Rectal smooth muscle tissue (tissue), 1 donor: Measurements from ENCODE around the gene GPSM1.

Experiments used
- H3K27ac ChIP-seq: one replicate; pipeline ENCODE4 v1.7.0; 2013; ENCODE audit warnings: low read depth, low read length, inconsistent platforms
- H3K27me3 ChIP-seq: one replicate; pipeline ENCODE4 v1.7.0; 2013; ENCODE audit warnings: low read length; ENCODE audit not compliant: control insufficient read depth, insufficient read depth
- H3K36me3 ChIP-seq: one replicate; pipeline ENCODE4 v1.7.0; 2013; ENCODE audit warnings: low read length; ENCODE audit not compliant: control insufficient read depth, insufficient read depth
- H3K4me1 ChIP-seq: one replicate; pipeline ENCODE4 v1.7.0; 2013; ENCODE audit warnings: low read length; ENCODE audit not compliant: control insufficient read depth, insufficient read depth
- H3K4me3 ChIP-seq: one replicate; pipeline ENCODE4 v1.7.0; 2013; ENCODE audit warnings: low read length
- H3K9ac ChIP-seq: one replicate; pipeline ENCODE4 v1.7.0; 2013; ENCODE audit warnings: low read length

GPSM1 gene

GRCh38 chr9:136370687-136371532 is 43.6 kb downstream of the GPSM1 start:
- H3K36me3 ChIP-seq = no peaks in the 10 kb centered on the region

GRCh38 chr9:136371533-136371880 is 44.2 kb downstream of the GPSM1 start:
- H3K36me3 ChIP-seq = no peaks in the 10 kb centered on the region
- H3K4me3 ChIP-seq = no peak overlapping the region
- no peaks in the 10 kb centered on the region for H3K27me3 ChIP-seq
- H3K9ac ChIP-seq = no peak overlapping the region
- H3K27ac ChIP-seq = no peak overlapping the region
- H3K4me1 ChIP-seq = peaks cover 2% of the 10 kb centered on the region

More at GRCh38 chr9:136370687-136371532, 43.6 kb downstream of the GPSM1 start:
- Histone ChIP-seq H3K4me1 (peaks cover 2% of the 10 kb centered on the region), H3K4me3 (no peak overlapping the region), H3K27me3 (no peaks in the 10 kb centered on the region), H3K27ac (no peak overlapping the region), H3K9ac (no peak overlapping the region)

- Histone ChIP-seq H3K9ac (no peak overlapping the region), H3K27ac (no peak overlapping the region), H3K27me3 (no peaks in the 10 kb centered on the region), H3K4me3 (no peak overlapping the region), H3K36me3 (no peaks in the 10 kb centered on the region), H3K4me1 (peaks cover 2% of the 10 kb centered on the region)
Observed at GRCh38 chr9:136372006-136372405, 44.7 kb downstream of the GPSM1 start.

GRCh38 chr9:136372561-136373299 is 45.4 kb downstream of the GPSM1 start:
- no peak overlapping the region for H3K9ac ChIP-seq

GRCh38 chr9:136373300-136374182 is 46.2 kb downstream of the GPSM1 start, which contains the start of gene CARD9:
Gene CARD9, minus strand, starts transcription at chr9:136373669. Its CDS starts 1,591 bp downstream, at chr9:136372078.
- H3K27me3 ChIP-seq = no peaks in the 10 kb centered on the region
- no peak within 1 kb of the TSS for H3K9ac ChIP-seq
- peak within 1 kb of the TSS; percentile 5 for H3K4me3 ChIP-seq
- peaks cover 2% of the 10 kb centered on the region for H3K4me1 ChIP-seq
- no peaks in the 10 kb centered on the region for H3K36me3 ChIP-seq
- H3K27ac ChIP-seq = no peak within 1 kb of the TSS

More at GRCh38 chr9:136372561-136373299, 45.4 kb downstream of the GPSM1 start:
- H3K4me3 ChIP-seq = peak overlapping the region; percentile 5
- H3K4me1 ChIP-seq = peaks cover 2% of the 10 kb centered on the region
- H3K27me3 ChIP-seq = no peaks in the 10 kb centered on the region
- no peaks in the 10 kb centered on the region for H3K36me3 ChIP-seq
- H3K27ac ChIP-seq = no peak overlapping the region

GRCh38 chr9:136374183-136374575 is 46.8 kb downstream of the GPSM1 start:
- Histone ChIP-seq H3K36me3 (no peaks in the 10 kb centered on the region), H3K4me3 (no peak overlapping the region), H3K27ac (no peak overlapping the region), H3K4me1 (peaks cover 2% of the 10 kb centered on the region), H3K27me3 (no peaks in the 10 kb centered on the region), H3K9ac (no peak overlapping the region)

GRCh38 chr9:136375096-136375495 is 47.8 kb downstream of the GPSM1 start:
- H3K4me1 ChIP-seq = peaks cover 2% of the 10 kb centered on the region
- no peaks in the 10 kb centered on the region for H3K36me3 ChIP-seq
- no peak overlapping the region for H3K4me3 ChIP-seq
- H3K27ac ChIP-seq = no peak overlapping the region
- H3K9ac ChIP-seq = no peak overlapping the region
- no peaks in the 10 kb centered on the region for H3K27me3 ChIP-seq

- Histone ChIP-seq H3K4me3 (no peak overlapping the region), H3K4me1 (peaks cover 2% of the 10 kb centered on the region), H3K27me3 (no peaks in the 10 kb centered on the region), H3K9ac (no peak overlapping the region), H3K27ac (no peak overlapping the region), H3K36me3 (no peaks in the 10 kb centered on the region)
Observed at GRCh38 chr9:136376457-136376856, 49.1 kb downstream of the GPSM1 start.

- Histone ChIP-seq H3K27ac (no peak overlapping the region), H3K27me3 (no peaks in the 10 kb centered on the region), H3K36me3 (peaks cover 7% of the 10 kb centered on the region)
Observed at GRCh38 chr9:136377341-136378169, 50.2 kb downstream of the GPSM1 start.

GRCh38 chr9:136378170-136379002 is 51.0 kb downstream of the GPSM1 start:
- Histone ChIP-seq H3K36me3 (peaks cover 8% of the 10 kb centered on the region), H3K27me3 (no peaks in the 10 kb centered on the region), H3K4me1 (no peaks in the 10 kb centered on the region), H3K27ac (no peak overlapping the region), H3K9ac (no peak overlapping the region), H3K4me3 (no peak overlapping the region)

More at GRCh38 chr9:136377341-136378169, 50.2 kb downstream of the GPSM1 start:
- H3K4me3 ChIP-seq = no peak overlapping the region
- no peak overlapping the region for H3K9ac ChIP-seq
- peaks cover 2% of the 10 kb centered on the region for H3K4me1 ChIP-seq

GRCh38 chr9:136379003-136379287 is 51.6 kb downstream of the GPSM1 start:
- H3K36me3 ChIP-seq = peaks cover 8% of the 10 kb centered on the region
- no peak overlapping the region for H3K27ac ChIP-seq
- H3K4me3 ChIP-seq = no peak overlapping the region
- no peak overlapping the region for H3K9ac ChIP-seq
- no peaks in the 10 kb centered on the region for H3K4me1 ChIP-seq
- H3K27me3 ChIP-seq = no peaks in the 10 kb centered on the region
